ENCODE data around the gene YES1. TPM values are rescaled to one million over a fixed set of nuclear protein-coding genes. Genes with fewer than 3 reads are reported as not detected.
"Not testable (repeated sequence)": the region's sequence is repeated elsewhere in the genome, so short reads cannot be mapped to it uniquely, and the experiment has no call there.

YES1 gene
- total RNA-seq, 2 experiments from 2014 or later, result 9.2 to 10.1 TPM

DNA sequence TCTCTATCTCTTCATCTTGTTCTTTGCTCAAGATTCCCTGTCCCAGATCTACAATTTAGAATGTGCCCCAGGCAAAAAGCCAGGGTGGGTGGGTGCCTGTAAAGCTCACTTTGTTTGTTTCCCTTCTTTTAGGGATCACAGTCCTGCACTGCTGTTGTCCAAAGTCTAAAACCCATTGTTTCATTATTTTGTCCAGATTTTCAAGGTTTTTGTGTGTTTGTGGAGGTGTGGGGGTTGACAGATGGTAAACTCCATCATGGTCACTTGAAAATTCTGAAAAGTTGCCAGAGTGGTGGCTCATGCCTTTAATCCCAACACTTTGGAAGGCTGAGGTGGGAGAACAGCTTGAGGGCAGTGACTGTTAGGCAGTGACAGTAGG is 41.5 kb downstream of the YES1 start:
- no peak overlapping the region for H3K4me3 Mint-ChIP-seq
- ChIA-PET CTCF (interaction anchor here (1.3 kb wide), 1 partner anchor 28 kb away, joined by 3 read pairs; no protein-coding TSS in a partner anchor), POLR2A (no interaction called here)
- no peaks in the 10 kb centered on the region for H3K9me3 Mint-ChIP-seq
- peaks cover 2% of the 10 kb centered on the region for H3K36me3 Mint-ChIP-seq (ENCODE audit: low read depth)
- DNase-seq, result no peak
- no peaks in the 10 kb centered on the region for H3K27me3 Mint-ChIP-seq
- H3K27ac Mint-ChIP-seq, result no peak overlapping the region
- peaks cover 4% of the 10 kb centered on the region for H3K4me1 Mint-ChIP-seq

DNA sequence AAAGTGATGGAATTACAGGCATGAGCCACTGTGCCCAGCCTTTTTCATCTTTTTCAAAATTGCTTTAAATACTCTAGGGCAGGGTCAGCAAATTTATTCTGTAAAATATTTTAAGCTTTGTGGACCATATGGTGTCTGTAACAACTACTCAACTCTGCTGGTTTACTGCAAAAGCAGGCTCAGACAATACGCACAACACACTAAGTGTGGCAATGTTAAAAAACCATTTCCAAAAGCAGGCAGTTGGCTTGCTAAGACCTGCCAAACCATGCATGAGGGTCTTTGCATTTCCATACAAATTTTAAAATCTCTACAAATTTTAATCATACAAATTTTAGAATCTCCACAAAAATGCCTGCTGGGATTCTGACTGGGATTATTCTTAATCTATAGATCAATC is 44.1 kb downstream of the YES1 start:
- DNase-seq, result no peak
- H3K36me3 Mint-ChIP-seq (ENCODE audit: low read depth), result no peaks in the 10 kb centered on the region
- no peaks in the 10 kb centered on the region for H3K27me3 Mint-ChIP-seq
- CTCF ChIA-PET, result no interaction called here
- H3K4me3 Mint-ChIP-seq, result no peak overlapping the region
- H3K27ac Mint-ChIP-seq, result no peak overlapping the region
- POLR2A ChIA-PET, result no interaction called here
- H3K9me3 Mint-ChIP-seq, result no peaks in the 10 kb centered on the region
- peaks cover 6% of the 10 kb centered on the region for H3K4me1 Mint-ChIP-seq

DNA sequence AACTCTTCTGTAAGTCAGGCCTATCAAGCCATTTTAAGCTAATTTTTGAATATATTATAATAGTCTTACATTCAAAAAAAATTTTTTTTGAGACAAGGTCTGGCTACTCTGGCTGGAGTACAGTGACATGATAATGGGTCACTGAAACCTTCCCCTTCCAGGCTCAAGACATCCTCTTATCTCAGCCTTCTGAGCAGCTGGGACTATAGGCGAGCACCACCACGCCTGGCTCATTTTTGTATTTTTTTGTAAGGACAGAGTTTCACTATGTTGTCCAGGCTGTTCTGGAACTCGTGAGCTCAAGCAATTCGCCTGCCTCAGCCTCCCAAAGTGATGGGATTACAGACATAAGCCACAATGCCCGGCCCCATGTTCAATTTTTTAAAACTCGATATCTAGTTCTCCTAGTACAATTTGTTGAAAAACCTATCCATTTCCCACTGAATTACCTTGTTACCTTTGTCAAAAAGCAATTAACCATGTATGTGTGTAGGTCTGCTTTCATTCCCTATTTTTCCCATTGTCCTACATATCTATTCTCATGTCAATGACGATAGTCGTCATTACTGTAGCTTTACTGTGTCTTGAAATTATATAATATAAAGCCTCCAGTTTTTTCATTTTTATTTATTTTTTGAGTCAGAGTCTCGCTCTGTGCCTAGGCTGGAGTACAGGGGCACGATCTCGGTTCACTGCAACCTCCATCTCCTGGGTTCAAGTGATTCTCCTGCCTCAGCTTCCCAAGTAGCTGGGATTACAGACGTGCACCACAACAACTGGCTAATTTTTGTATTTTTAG is 44.8 kb downstream of the YES1 start:
- Mint-ChIP-seq H3K4me3 (no peak overlapping the region), H3K36me3 (ENCODE audit: low read depth) (no peaks in the 10 kb centered on the region), H3K4me1 (peaks cover 9% of the 10 kb centered on the region), H3K27me3 (no peaks in the 10 kb centered on the region), H3K9me3 (no peaks in the 10 kb centered on the region), H3K27ac (no peak overlapping the region)
- POLR2A ChIA-PET, result no interaction called here
- CTCF ChIA-PET, result interaction anchor here (0.8 kb wide), 1 partner anchor 13 kb away, joined by 5 read pairs; no protein-coding TSS in a partner anchor
- DNase-seq, result no peak

DNA sequence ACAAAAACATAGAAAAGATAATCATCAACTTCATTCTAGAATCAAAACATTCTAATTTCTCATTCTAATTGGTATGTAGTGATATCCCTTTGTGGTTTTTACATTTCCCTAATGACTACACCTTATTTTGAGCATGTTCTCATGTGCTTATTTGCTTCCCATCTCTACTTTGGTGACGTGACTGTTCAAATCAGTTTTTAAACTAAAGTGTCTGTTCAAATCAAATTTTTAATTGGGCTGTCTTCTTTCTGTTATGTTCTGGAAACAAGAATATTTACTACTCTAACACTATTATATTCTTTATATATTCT is 45.5 kb downstream of the YES1 start:
- DNase-seq, result no peak
- Mint-ChIP-seq H3K27me3 (no peaks in the 10 kb centered on the region), H3K36me3 (ENCODE audit: low read depth) (no peaks in the 10 kb centered on the region), H3K9me3 (no peaks in the 10 kb centered on the region), H3K27ac (no peak overlapping the region), H3K4me1 (peaks cover 9% of the 10 kb centered on the region), H3K4me3 (no peak overlapping the region)
- POLR2A ChIA-PET, result no interaction called here
- CTCF ChIA-PET, result interaction anchor here (0.8 kb wide), 1 partner anchor 12 kb away, joined by 5 read pairs; no protein-coding TSS in a partner anchor

DNA sequence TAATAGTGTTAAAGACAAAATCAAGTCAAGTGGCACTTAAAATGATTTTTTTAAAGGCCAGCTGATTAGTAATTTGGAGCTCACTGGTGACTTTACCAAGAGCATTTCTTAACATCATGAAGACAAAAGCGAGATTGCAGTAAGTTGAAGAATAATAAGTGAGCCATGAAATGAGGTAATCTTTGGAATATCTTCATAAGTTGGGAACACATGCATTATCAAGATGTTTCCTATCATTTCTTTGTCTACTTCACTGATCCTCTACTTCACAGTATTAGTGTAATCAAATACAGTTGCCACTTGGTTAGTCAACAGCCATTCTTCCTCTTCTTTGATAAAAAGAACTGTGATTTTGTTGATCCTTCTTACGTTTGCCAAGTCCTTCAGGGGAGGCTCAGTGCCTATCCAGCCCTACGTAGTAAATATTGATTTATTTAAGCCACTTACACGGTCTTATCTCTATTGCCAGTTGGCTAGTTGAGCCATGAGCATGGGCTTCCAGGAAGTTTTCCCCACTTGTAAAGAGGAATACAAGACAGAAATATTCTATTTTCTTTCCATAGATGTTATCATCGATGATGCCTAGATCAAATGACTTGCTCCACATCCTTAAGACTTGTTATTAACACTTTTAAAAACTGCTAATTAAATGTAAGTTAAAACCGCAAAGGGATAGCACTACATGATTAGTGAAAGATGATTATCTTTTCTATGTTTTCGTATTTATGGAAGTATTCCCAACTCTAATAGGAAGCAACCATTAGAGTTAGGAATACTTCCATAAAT is 46.1 kb downstream of the YES1 start:
- H3K27ac Mint-ChIP-seq, result no peak overlapping the region
- H3K4me3 Mint-ChIP-seq, result no peak overlapping the region
- H3K4me1 Mint-ChIP-seq, result peaks cover 11% of the 10 kb centered on the region
- H3K36me3 Mint-ChIP-seq (ENCODE audit: low read depth), result no peaks in the 10 kb centered on the region
- POLR2A ChIA-PET, result no interaction called here
- CTCF ChIA-PET, result interaction anchor here (0.7 kb wide), 1 partner anchor 495 kb away, joined by 3 read pairs; no protein-coding TSS in a partner anchor
- no peaks in the 10 kb centered on the region for H3K27me3 Mint-ChIP-seq
- H3K9me3 Mint-ChIP-seq, result no peaks in the 10 kb centered on the region
- no peak for DNase-seq

DNA sequence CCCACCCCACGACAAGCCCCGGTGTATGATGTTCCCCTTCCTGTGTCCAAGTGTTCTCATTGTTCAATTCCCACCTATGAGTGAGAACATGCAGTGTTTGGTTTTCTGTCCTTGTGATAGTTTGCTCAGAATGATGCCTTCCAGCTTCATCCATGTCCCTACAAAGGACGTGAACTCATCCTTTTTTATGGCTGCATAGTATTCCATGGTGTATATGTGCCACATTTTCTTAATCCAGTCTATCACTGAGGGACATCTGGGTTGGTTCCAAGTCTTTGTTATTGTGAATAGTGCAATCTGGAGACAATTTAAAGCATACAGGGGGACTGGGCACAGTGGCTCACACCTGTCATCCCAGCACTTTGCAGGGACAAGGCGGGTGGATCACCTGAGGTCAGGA is 52.2 kb downstream of the YES1 start:
- POLR2A ChIA-PET; H3K36me3 Mint-ChIP-seq (ENCODE audit: low read depth); H3K4me1 Mint-ChIP-seq: not testable (repeated sequence)

DNA sequence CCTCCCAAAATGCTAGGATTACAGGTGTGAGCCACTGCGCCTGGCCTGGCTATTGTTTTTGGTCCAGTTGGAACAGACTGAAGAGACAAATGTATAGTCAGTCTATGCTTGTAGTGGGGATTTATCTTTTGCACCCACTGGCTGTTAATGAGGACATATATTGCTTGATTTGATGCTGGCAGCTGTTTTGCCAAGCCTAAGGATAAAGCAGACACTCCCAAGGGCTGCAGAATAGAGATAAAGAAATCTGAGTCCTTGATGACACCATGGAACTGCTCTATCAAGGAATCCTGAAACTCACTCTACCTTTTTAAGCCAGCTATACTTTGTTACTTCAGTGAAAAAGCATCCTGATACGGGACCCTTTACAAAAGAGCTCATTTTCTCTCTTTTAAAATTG is 56.5 kb downstream of the YES1 start:
- no peaks in the 10 kb centered on the region for H3K9me3 Mint-ChIP-seq
- H3K4me1 Mint-ChIP-seq, result no peaks in the 10 kb centered on the region
- H3K36me3 Mint-ChIP-seq (ENCODE audit: low read depth), result peaks cover 11% of the 10 kb centered on the region
- no peak overlapping the region for H3K4me3 Mint-ChIP-seq
- ChIA-PET CTCF (interaction anchor here (0.8 to 1.0 kb wide), 2 partner anchors 84 to 132 kb away, joined by 3 to 4 read pairs; no protein-coding TSS in a partner anchor), POLR2A (no interaction called here)
- no peak overlapping the region for H3K27ac Mint-ChIP-seq
- H3K27me3 Mint-ChIP-seq, result no peaks in the 10 kb centered on the region
- DNase-seq, result no peak

More for the DNA sequence above, 52.2 kb downstream of the YES1 start:
- H3K4me3 Mint-ChIP-seq, H3K27me3 Mint-ChIP-seq, DNase-seq, CTCF ChIA-PET, H3K27ac Mint-ChIP-seq, H3K9me3 Mint-ChIP-seq: not testable (repeated sequence)

DNA sequence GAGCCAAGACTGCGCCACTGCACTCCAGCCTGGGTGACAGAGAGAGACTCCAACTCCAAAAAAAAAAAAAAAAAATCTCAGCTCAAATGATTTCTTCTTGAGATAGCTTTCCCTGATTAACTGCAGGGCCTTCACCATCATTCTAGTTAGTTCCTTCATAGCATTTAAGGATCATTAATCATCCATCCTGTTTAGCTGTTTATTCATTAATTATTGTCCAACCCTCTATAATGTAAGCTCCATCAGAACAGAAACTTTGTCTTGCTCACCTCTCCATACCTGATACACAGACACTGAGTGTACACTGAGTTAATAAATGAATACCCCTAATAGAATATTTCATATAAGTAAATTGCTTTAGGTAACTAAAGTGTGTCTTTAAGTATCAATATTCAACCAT is 57.4 kb downstream of the YES1 start:
- Mint-ChIP-seq H3K9me3 (no peaks in the 10 kb centered on the region), H3K4me3 (no peak overlapping the region), H3K27me3 (no peaks in the 10 kb centered on the region), H3K36me3 (ENCODE audit: low read depth) (peaks cover 9% of the 10 kb centered on the region), H3K27ac (no peak overlapping the region), H3K4me1 (no peaks in the 10 kb centered on the region)
- POLR2A ChIA-PET, result interaction anchor here (0.5 kb wide), 1 partner anchor 328 kb away, joined by 3 read pairs; no protein-coding TSS in a partner anchor
- no peak for DNase-seq
- CTCF ChIA-PET, result interaction anchor here (0.8 to 2.0 kb wide), 3 partner anchors 12 to 131 kb away, joined by 3 to 6 read pairs (median 5); no protein-coding TSS in a partner anchor

DNA sequence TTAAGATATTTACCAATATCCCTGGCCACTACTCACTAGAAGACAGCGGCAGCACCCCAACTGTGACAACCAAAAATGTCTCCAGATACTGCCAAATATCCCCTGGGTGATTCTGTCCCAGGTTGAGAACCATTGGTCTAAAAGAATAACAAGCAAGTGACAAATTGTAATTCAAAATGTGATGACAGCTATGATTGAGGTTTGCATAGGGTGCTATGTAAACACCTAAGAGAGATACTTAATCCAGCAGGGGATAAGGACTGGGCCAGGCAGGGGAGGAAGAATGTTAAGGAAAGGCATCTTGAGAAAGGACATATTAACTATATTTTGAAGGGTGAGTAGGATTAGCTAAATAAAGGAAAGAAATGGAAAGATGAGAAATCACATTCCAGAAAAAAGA is 61.6 kb downstream of the YES1 start:
- ChIA-PET CTCF (no interaction called here), POLR2A (no interaction called here)
- no peak for DNase-seq
- no peaks in the 10 kb centered on the region for H3K4me1 Mint-ChIP-seq
- H3K36me3 Mint-ChIP-seq (ENCODE audit: low read depth), result peaks cover 15% of the 10 kb centered on the region
- H3K27me3 Mint-ChIP-seq, result no peaks in the 10 kb centered on the region
- no peak overlapping the region for H3K4me3 Mint-ChIP-seq
- H3K27ac Mint-ChIP-seq, result no peak overlapping the region
- H3K9me3 Mint-ChIP-seq, result no peaks in the 10 kb centered on the region

DNA sequence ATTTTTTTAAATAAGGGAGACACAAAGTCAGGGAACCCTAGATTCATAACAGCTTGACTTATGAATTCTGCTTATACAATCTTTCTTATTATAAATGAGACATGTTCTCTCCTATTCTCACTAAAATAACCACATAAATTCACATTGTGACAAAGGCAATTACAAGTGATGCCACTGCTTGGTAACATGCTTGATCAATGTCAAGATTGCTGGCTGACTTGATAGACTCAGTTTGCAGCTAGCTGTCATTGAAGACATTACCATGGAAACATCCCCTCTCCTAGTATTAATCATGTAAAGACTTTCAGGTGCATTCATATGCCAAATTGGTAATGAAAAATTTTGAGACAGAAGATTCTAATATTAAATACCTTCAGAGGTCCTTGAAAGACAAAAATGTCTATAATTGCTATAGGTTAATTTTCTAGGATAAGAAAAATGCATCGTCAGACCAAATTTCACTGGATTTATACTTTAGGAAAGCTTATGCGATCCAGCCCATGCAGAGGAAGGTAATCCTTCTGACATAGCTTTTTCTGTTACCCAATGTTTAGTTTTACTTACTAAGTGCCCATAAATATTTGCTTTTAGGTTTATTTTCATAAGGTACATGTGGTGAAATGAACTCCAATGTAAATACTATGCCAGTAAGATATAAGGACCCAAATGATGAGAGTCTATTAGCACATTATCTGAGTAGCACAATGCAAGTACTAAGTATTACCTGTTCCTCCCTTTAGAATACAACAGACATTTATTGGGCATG is 67.0 kb downstream of the YES1 start:
- no peak overlapping the region for H3K4me3 Mint-ChIP-seq

DNA sequence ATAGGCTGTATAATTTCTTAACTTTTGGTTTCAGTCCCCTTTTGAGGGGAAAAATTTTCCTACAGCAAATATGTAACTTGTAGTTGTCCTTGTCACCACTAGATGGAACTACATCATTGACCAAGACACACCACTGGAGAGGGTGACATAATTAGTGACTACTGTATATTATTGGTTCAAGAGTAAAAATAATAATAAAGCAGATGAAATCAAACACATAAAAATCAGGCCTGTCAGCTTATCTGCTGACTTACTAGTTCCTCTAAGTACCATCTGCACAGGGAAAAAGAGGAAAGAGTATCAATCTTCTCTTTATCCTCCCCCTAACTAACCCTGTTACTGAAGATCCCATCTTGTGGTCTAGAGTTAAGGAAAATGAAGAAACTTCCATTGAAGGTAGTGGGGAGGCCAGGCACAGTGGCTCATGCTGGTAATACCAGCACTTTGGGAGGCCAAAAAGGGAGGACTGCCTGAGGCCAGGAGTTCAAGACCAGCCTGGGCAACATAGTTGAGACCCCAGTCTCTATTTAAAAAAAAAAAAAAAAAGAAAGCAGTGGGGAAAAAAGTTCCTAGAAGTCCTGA is 70.0 kb downstream of the YES1 start:
- CTCF ChIA-PET, result interaction anchor here (1.5 kb wide), 1 partner anchor 88 kb away, joined by 10 read pairs; no protein-coding TSS in a partner anchor
- Mint-ChIP-seq H3K27me3 (no peaks in the 10 kb centered on the region), H3K36me3 (ENCODE audit: low read depth) (peaks cover 11% of the 10 kb centered on the region), H3K4me3 (no peak overlapping the region), H3K27ac (no peak overlapping the region), H3K4me1 (peaks cover 3% of the 10 kb centered on the region), H3K9me3 (no peaks in the 10 kb centered on the region)
- POLR2A ChIA-PET, result no interaction called here
- DNase-seq, result no peak

More for the DNA sequence above, 67.0 kb downstream of the YES1 start:
- H3K4me1 Mint-ChIP-seq, result peaks cover 3% of the 10 kb centered on the region
- peaks cover 12% of the 10 kb centered on the region for H3K36me3 Mint-ChIP-seq (ENCODE audit: low read depth)
- DNase-seq, result no peak
- ChIA-PET CTCF (interaction anchor here (0.6 to 1.5 kb wide), 2 partner anchors 81 to 85 kb away, joined by 3 to 4 read pairs; no protein-coding TSS in a partner anchor), POLR2A (no interaction called here)
- no peaks in the 10 kb centered on the region for H3K27me3 Mint-ChIP-seq
- H3K9me3 Mint-ChIP-seq, result no peaks in the 10 kb centered on the region
- no peak overlapping the region for H3K27ac Mint-ChIP-seq

DNA sequence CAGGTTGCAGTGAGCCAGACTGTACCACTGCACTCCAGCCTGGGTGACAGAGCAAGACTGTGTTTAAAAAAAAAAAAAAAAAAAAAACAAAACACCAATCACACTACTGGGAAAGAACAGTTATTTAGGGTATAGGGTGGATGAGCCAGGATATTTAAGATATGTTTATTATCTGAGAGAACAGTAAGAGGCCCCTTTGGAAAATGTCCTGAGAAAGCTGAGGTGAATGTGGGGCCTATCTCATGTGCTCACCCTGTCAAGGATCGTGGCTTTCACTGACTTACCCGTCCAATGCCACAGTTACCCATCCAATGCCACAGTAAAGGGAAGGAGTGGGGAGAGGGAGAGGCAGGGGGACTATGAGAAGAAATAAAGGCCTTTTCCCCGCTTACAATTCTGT is 79.7 kb downstream of the YES1 start:
- Mint-ChIP-seq H3K27ac (no peak overlapping the region), H3K4me1 (peaks cover 5% of the 10 kb centered on the region), H3K36me3 (ENCODE audit: low read depth) (peaks cover 26% of the 10 kb centered on the region), H3K9me3 (no peaks in the 10 kb centered on the region), H3K27me3 (no peaks in the 10 kb centered on the region), H3K4me3 (no peak overlapping the region)
- CTCF ChIA-PET, result interaction anchor here (0.6 to 2.2 kb wide), 4 partner anchors 16 to 107 kb away, joined by 3 to 9 read pairs (median 3); partner anchors contain the start of gene ENOSF1
- DNase-seq, result no peak
- POLR2A ChIA-PET, result no interaction called here

All from activated CD4-positive, alpha-beta T cell treated with anti-CD3 and anti-CD28 coated beads, Interleukin-2, amount 10 ng/mL, durations not matched to agents 7 days and 5 days (primary cell).